ENCODE results near the gene FBXO22. TPM values are rescaled to one million over a fixed set of nuclear protein-coding genes. Genes with fewer than 3 reads are reported as not detected.
"Not testable (repeated sequence)": the region's sequence is repeated elsewhere in the genome, so short reads cannot be mapped to it uniquely, and the experiment has no call there.

The FBXO22 gene
- total RNA-seq, 1 experiment from 2014 or later: 83.3 TPM

DNA sequence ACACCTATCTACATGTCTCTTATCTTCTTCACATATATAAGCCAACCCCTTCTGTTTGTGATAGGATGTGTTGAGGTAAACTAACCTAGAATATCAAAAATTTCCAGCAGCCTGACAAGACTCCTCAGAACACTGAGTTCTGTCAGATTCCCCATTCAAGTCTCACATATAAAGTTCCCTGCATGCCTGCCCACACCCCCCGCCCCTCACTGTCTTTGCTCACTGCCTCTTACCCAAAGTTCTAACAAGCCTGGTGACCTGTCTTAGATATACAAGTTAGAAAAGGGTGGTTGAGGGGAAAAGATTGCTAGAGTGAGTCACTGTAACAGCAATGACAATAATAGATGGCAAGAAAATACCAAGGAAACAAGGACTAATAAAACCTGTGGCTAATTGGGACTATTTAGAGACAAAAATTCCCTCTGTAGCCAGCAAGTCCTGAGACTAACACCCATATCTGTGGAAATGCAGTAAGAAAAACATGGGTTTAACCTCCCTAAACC is 40.1 kb downstream of the FBXO22 start:
- no peak for DNase-seq (ENCODE audit: low read depth, low spot score)

DNA sequence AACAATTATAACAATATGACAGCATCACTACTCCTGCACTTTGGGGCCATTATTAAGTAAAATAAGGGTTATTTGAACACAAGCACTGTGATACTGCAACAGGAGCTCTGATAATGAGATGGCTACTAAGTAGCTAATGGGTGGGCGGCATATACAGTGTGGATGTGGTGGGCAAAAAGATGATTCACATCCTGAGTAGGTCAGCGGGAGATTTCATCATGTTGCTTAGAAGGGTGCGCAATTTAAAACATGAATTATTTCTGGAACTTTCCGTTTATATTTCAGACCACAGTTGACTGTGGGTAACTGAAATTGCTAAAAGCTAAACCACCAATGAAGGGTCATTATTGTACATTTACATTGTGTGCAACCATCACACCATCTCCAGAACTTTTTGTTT is 42.3 kb downstream of the FBXO22 start:
- DNase-seq (ENCODE audit: low read depth, low spot score): no peak
- in situ Hi-C loops (cut with HindIII; ENCODE audit: low pct_unique_long_range_greater_than_20kb, low sequenced_read_pairs): no loop called here

More for the DNA sequence above, 40.1 kb downstream of the FBXO22 start:
- in situ Hi-C loops (cut with HindIII; ENCODE audit: low pct_unique_long_range_greater_than_20kb, low sequenced_read_pairs): no loop called here

DNA sequence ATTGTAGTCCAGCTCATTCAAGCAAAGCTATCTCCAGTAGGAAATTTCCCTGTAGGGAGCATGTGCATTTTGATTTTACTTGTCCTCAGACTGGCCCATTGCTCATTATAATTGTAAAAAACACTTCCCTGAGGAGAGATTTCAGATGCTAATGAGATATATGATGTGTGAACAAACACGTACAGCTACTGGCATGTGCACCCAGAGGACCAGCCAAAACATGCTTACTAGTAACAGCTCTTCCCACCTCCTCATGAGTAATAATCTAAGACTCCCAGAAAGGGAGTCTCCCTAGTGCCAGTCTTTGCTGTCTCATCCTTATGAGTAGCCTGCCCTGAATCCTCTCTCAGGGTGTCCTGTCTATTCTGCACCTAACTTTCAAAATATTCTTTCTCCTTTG is 43.4 kb downstream of the FBXO22 start:
- in situ Hi-C loops (cut with HindIII; ENCODE audit: low pct_unique_long_range_greater_than_20kb, low sequenced_read_pairs): no loop called here
- DNase-seq (ENCODE audit: low read depth, low spot score): no peak

DNA sequence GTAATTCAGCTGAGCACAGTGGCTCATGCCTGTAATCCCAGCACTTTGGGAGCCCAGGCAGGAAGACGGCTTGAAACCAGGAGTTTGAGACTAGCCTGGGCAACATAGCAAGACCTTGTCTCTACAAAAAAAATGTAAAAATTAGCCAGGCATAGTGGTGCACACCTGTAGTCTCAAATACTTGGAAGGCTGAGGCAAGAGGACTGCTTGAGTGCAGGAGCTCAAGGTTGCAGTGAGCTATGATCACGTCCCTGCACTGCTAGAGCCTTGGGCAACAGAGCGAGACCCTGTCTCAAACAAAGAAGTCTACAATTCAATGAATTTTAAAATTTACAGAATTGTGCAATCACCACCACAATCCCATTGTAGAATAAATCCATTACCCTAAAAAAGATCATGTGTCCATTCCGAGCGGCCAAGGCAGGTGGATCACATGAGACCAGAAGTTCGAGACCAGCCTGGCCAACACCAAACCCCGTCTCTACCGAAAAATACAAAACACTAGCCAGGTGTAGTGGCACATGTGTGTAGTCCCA is 45.2 kb downstream of the FBXO22 start:
- DNase-seq (ENCODE audit: low read depth, low spot score): no peak
- in situ Hi-C loops (cut with HindIII; ENCODE audit: low pct_unique_long_range_greater_than_20kb, low sequenced_read_pairs): no loop called here

DNA sequence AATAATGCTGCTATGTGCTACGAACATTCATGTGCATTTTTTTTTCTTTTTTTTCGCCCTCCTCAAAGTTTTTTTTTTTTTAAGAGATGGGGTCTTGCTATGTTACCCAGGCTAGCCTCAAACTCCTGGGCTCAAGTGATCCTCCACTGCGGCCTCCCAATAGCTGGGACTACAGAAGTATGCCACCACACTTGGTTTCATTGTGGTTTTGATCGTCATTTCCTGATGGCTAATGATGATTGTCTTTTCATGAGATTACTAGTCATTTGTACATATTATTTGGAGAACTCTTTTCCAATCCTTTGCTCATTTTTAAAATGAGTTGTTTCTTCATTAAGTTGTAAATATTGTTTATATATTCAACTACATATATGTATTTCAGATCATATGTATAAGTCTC is 48.8 kb downstream of the FBXO22 start:
- no peak for DNase-seq (ENCODE audit: low read depth, low spot score)
- in situ Hi-C loops (cut with HindIII; ENCODE audit: low pct_unique_long_range_greater_than_20kb, low sequenced_read_pairs): no loop called here

DNA sequence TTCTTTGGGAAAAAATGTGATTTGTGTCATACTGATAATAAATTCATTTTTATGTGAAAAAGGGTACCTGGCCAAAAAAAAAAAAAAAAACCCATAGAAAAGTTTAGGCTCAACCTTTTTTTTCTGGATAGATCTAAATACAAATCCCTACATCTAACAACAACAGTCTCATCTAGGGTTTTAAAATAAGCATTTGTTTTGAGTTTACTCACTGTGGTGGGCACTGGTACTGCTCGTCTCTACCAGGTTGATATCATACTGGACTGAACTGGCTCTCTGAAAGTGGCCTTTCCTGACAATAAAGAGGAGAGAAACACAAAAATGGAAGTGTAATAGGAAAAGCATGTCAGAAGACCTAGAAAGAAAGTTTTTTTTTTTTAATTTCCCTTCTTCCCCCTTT is 52.0 kb downstream of the FBXO22 start:
- no peak for DNase-seq (ENCODE audit: low read depth, low spot score)
- in situ Hi-C loops (cut with HindIII; ENCODE audit: low pct_unique_long_range_greater_than_20kb, low sequenced_read_pairs): no loop called here

DNA sequence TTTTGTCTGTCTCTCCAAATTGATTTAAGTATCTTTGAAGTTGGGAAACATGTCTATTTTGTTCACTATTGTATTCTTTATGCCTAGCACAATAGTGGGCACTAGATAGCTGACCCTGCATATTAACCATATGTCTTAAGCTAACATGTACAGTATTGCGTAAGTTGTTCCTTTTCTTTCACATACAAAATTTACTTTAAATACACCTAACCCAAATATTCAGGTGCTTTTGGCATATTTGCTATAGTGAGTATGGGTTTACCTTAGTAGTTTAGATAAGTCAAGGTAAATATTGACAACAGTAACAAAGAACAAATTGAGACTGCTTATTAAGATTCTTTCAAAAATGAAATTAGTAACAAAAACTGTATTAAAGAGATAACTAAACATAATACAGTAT is 57.7 kb downstream of the FBXO22 start:
- in situ Hi-C loops (cut with HindIII; ENCODE audit: low pct_unique_long_range_greater_than_20kb, low sequenced_read_pairs): no loop called here
- DNase-seq (ENCODE audit: low read depth, low spot score): no peak

DNA sequence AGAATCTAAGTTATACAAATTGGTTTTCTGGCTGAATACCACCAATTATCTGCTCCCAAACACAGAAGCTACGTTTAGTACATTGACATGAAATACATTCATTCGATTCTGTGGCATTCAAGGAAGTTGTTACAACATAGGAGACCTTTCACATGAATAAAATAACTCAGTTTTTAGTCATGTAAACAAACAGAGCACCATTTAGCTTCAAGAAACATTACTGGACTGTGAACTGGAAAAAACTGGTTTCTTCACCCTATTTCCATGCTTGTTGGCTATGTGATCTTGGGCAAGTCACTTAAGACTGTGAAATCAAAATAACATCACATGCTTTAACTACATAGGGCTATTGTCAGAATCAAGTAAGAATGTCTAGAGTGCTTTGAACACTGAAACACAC is 62.4 kb downstream of the FBXO22 start:
- peak; percentile 56 for DNase-seq (ENCODE audit: low read depth, low spot score)
- in situ Hi-C loops (cut with HindIII; ENCODE audit: low pct_unique_long_range_greater_than_20kb, low sequenced_read_pairs): no loop called here

DNA sequence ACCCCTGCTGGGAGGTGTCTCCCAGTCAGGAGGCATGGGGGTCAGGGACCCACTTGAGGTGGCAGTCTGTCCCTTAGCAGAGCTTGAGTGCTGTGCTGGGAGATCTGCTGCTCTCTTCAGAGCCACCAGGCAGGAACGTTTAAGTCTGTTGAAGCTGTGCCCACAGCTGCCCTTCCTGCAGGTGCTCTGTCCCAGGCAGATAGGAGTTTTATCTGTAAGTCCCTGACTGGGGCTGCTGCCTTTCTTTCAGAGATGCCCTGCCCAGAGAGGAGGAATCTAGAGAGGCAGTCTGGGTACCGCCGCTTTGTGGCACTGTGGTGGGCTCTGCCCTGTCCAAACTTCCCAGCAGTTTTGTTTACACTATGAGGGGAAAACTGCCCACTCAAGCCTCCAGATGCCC is 73.1 kb downstream of the FBXO22 start:
- in situ Hi-C loops (cut with HindIII; ENCODE audit: low pct_unique_long_range_greater_than_20kb, low sequenced_read_pairs); DNase-seq (ENCODE audit: low read depth, low spot score): not testable (repeated sequence)

DNA sequence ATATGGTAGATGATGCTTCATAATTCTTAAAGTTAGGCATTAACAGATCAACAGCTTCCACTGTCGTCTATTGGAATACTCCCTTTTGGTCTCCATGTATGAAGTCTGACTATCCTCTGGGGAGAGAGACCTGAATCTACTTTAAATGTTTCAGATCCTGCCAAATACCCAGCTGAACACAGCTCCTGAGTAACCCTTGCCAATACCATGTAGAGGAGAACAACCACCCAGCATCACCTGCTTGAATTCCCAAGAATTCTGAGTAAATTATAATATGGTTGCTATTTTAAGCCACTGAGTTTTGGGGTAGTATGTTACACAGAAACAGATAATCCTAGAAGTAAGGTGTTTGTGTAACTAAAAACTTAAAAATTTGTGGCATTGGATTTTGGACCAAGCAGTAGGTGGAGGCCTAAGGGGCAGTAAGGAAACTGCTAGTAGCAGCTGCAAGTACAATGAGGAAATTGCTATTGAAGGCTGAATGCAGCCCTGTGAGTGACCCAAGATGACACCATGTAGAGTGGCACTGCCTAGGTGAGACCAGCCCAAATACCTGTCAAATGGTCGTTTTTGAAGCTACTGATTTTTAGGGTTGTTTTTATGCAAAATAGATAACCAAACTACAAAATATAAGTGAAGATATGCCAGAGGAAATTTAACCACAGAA is 77.6 kb downstream of the FBXO22 start:
- no peak for DNase-seq (ENCODE audit: low read depth, low spot score)
- in situ Hi-C loops (cut with HindIII; ENCODE audit: low pct_unique_long_range_greater_than_20kb, low sequenced_read_pairs): no loop called here

DNA sequence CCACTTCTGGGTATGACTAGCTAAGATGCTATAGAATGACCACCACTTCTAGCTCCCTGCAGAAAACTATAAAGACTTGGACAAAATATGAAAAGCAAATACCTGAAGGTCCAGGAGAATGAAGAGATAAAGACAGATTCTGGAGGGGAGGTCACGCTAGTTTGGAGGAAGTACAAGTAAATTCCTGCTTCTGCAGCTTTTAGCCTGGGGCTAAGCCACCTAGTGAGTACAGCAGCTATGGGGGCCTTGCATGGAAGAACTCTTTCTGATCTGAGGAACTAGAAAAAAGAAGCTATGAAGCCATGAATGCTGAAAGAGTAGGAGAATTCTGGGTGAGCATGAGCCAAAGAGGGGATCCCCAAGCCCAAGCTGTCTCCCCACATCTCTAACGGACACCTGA is 78.8 kb downstream of the FBXO22 start:
- no peak for DNase-seq (ENCODE audit: low read depth, low spot score)
- in situ Hi-C loops (cut with HindIII; ENCODE audit: low pct_unique_long_range_greater_than_20kb, low sequenced_read_pairs): no loop called here

DNA sequence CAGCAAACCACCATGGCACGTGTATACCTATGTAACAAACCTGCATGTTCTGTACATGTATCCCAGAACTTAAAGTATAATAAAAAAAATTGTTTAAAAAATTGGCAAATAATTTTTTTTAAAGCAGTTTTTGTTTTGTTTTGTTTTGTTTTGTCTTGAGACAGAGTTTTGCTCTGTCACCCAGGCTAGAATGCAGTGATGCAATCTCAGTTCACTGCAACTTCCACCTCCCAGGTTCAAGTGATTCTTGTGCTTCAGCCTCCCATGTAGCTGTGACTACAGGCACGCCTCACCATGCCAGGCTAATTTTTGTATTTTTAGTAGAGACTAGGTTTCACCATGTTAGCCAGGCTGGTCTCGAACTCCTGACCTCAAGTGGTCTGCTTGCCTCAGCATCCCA is 81.0 kb downstream of the FBXO22 start:
- in situ Hi-C loops (cut with HindIII; ENCODE audit: low pct_unique_long_range_greater_than_20kb, low sequenced_read_pairs); DNase-seq (ENCODE audit: low read depth, low spot score): not testable (repeated sequence)

DNA sequence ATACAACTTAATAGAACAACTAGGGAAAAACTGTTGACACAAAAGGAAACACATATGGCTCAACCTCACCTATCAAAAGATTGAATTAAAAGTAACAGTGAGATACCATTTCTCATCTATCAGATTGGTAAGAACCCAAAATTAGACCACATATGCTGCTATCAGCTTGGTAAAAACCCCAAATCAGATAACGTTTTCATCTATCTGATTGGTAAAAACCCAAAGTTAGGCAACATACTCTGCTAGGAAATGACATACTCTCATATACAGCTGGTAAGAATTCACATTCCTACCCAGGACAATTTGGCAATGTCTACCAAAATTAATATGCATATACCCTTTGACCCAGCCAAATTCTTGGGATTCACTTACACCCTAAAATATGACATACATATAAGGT is 82.3 kb downstream of the FBXO22 start:
- in situ Hi-C loops (cut with HindIII; ENCODE audit: low pct_unique_long_range_greater_than_20kb, low sequenced_read_pairs): no loop called here
- DNase-seq (ENCODE audit: low read depth, low spot score): no peak

DNA sequence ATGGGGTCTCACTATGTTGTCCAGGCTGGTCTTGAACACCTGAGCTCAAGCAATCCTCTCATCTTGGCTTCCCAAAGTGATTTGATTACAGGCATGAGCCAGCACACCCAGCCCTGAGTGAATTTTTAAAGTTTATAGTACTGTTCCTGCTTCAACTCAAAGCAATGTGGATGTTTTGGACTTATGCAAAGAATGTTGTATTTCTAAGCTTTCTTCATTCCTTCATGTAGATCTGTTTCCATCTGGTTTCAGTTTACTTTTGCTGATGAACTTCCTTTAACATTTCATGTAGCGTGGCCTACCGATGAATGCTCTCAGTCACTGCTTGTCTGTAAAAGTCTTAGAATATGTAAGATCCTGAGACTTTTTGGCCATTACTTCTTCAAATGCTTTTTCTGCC is 85.4 kb downstream of the FBXO22 start:
- no peak for DNase-seq (ENCODE audit: low read depth, low spot score)
- in situ Hi-C loops (cut with HindIII; ENCODE audit: low pct_unique_long_range_greater_than_20kb, low sequenced_read_pairs): no loop called here

DNA sequence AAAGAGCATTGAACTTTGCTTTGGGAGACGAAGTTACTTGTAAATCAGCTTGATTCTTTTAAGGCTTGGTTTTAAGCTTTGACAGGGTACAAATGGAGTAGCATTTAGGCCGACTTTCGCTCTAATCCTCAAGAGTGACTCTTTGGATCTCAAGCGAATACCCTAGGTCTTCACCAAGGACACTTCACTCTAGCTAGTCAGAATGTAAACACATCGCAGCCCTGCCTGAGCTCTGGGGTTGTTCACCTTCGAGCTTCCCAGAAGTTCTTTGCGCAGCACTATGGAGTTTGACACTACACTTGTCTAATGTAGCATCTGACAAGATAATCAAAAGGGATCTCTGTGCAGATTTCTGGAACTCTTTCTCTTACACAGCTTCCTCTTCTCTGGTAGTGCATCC is 86.2 kb downstream of the FBXO22 start:
- no peak for DNase-seq (ENCODE audit: low read depth, low spot score)
- in situ Hi-C loops (cut with HindIII; ENCODE audit: low pct_unique_long_range_greater_than_20kb, low sequenced_read_pairs): no loop called here

Small RNA genes lying within 50 kb of the gene (small RNA-seq; reads per million reads assigned to genes)
- gene RN7SL510P: 0 reads per million in 2 experiments

Other genes starting within 250 kb of the FBXO22 start
- gene CSPG4, start 191.0 kb upstream of the FBXO22 start, total RNA-seq (2014; rRNA removed; shearing (Covaris generic)): 11.8 and 13.7 TPM in 2 replicates
- 26.0 and 30.2 TPM in 2 replicates for gene UBE2Q2, start 60.4 kb upstream of the FBXO22 start, total RNA-seq (2014; rRNA removed; shearing (Covaris generic))
- gene NRG4, start 108.5 kb downstream of the FBXO22 start, total RNA-seq (2014; rRNA removed; shearing (Covaris generic)): 2.8 and 6.3 TPM in 2 replicates
- gene TMEM266, start 156.1 kb downstream of the FBXO22 start, total RNA-seq (2014; rRNA removed; shearing (Covaris generic)): 1.9 and 2.0 TPM in 2 replicates

Measured in SK-MEL-5 (cell line).